ENCODE measurements around the gene ABCC4. TPM values are rescaled to one million over a fixed set of nuclear protein-coding genes. Genes with fewer than 3 reads are reported as not detected.

Gene ABCC4
- total RNA-seq, 1 donor from 2014 or later = 10.6 TPM

- H3K4me1 Mint-ChIP-seq (ENCODE audit: low read depth) = no peaks in the 10 kb centered on the region
- no peaks in the 10 kb centered on the region for H3K9me3 Mint-ChIP-seq (ENCODE audit: low read depth)
- TF ChIP-seq CTCF (IDR thresholded peaks at IDR 0.05) = no peak
- H3K27me3 Mint-ChIP-seq (ENCODE audit: low read depth) = no peaks in the 10 kb centered on the region
- peaks cover 11% of the 10 kb centered on the region for H3K36me3 Mint-ChIP-seq (ENCODE audit: low read depth)
- no peak for DNase-seq (ENCODE audit: low spot score)
- H3K27ac Mint-ChIP-seq (ENCODE audit: unreplicated experiment) = no peak overlapping the region
- no peak overlapping the region for H3K4me3 Mint-ChIP-seq (ENCODE audit: unreplicated experiment)
Measured at GRCh38 chr13:95123726-95124125, 177.5 kb downstream of the ABCC4 start.

- Mint-ChIP-seq H3K27ac (ENCODE audit: unreplicated experiment) (no peak overlapping the region), H3K4me1 (ENCODE audit: low read depth) (no peaks in the 10 kb centered on the region), H3K4me3 (ENCODE audit: unreplicated experiment) (no peak overlapping the region), H3K9me3 (ENCODE audit: low read depth) (no peaks in the 10 kb centered on the region), H3K27me3 (ENCODE audit: low read depth) (no peaks in the 10 kb centered on the region), H3K36me3 (ENCODE audit: low read depth) (peaks cover 8% of the 10 kb centered on the region)
- no peak for DNase-seq (ENCODE audit: low spot score)
- TF ChIP-seq CTCF (IDR thresholded peaks at IDR 0.05) = no peak
Measured at GRCh38 chr13:95122063-95122462, 179.2 kb downstream of the ABCC4 start.

GRCh38 chr13:95121516-95121915 lies 179.7 kb downstream of the ABCC4 start:
- no peak for TF ChIP-seq CTCF (IDR thresholded peaks at IDR 0.05)
- DNase-seq (ENCODE audit: low spot score) = no peak
- Mint-ChIP-seq H3K36me3 (ENCODE audit: low read depth) (peaks cover 8% of the 10 kb centered on the region), H3K27me3 (ENCODE audit: low read depth) (no peaks in the 10 kb centered on the region), H3K4me3 (ENCODE audit: unreplicated experiment) (no peak overlapping the region), H3K9me3 (ENCODE audit: low read depth) (no peaks in the 10 kb centered on the region), H3K27ac (ENCODE audit: unreplicated experiment) (no peak overlapping the region), H3K4me1 (ENCODE audit: low read depth) (no peaks in the 10 kb centered on the region)

GRCh38 chr13:95120650-95121049 lies 180.6 kb downstream of the ABCC4 start:
- no peak overlapping the region for H3K4me3 Mint-ChIP-seq (ENCODE audit: unreplicated experiment)
- H3K27me3 Mint-ChIP-seq (ENCODE audit: low read depth) = no peaks in the 10 kb centered on the region
- peaks cover 8% of the 10 kb centered on the region for H3K36me3 Mint-ChIP-seq (ENCODE audit: low read depth)
- no peaks in the 10 kb centered on the region for H3K4me1 Mint-ChIP-seq (ENCODE audit: low read depth)
- H3K27ac Mint-ChIP-seq (ENCODE audit: unreplicated experiment) = no peak overlapping the region
- TF ChIP-seq CTCF (IDR thresholded peaks at IDR 0.05) = no peak
- no peak for DNase-seq (ENCODE audit: low spot score)
- no peaks in the 10 kb centered on the region for H3K9me3 Mint-ChIP-seq (ENCODE audit: low read depth)

GRCh38 chr13:95118541-95119324 lies 182.5 kb downstream of the ABCC4 start:
- Mint-ChIP-seq H3K27ac (ENCODE audit: unreplicated experiment) (no peak overlapping the region), H3K4me1 (ENCODE audit: low read depth) (peaks cover 3% of the 10 kb centered on the region), H3K4me3 (ENCODE audit: unreplicated experiment) (no peak overlapping the region), H3K36me3 (ENCODE audit: low read depth) (peaks cover 7% of the 10 kb centered on the region), H3K9me3 (ENCODE audit: low read depth) (no peaks in the 10 kb centered on the region), H3K27me3 (ENCODE audit: low read depth) (no peaks in the 10 kb centered on the region)
- DNase-seq (ENCODE audit: low spot score) = no peak
- no peak for TF ChIP-seq CTCF (IDR thresholded peaks at IDR 0.05)
